Calu3 (cell line): ENCODE measurements around the gene ASRGL1. TPM values are rescaled to one million over a fixed set of nuclear protein-coding genes. Genes with fewer than 3 reads are reported as not detected.
"Not testable (repeated sequence)": the region's sequence is repeated elsewhere in the genome, so short reads cannot be mapped to it uniquely, and the experiment has no call there.

ENCODE experiments used
- BruUV-seq: library from RNA; stranded (reverse); fragments of 400-500 nt; replicated peaks from 2 replicates; lab custom pipeline; 2021; lab: Mats Ljungman, UMichigan
- CTCF ChIA-PET: fragments of 300-600 bp; sonication (Branson Sonifier 250); formaldehyde crosslinking; loops from one replicate; lab custom pipeline; 2022; ENCODE audit warnings: antibody characterized with exemption; lab: Charles Lee
- DNase-seq: peaks from one replicate; pipeline ENCODE4 v3.0.0; 2022
- H3K27ac Mint-ChIP-seq: one replicate; pipeline ENCODE4 v1.8.0; 2022; ENCODE audit warnings: mixed read lengths; ENCODE audit not compliant: unreplicated experiment
- H3K27me3 Mint-ChIP-seq: one replicate; pipeline ENCODE4 v1.8.0; 2022; ENCODE audit warnings: mixed read lengths; ENCODE audit not compliant: unreplicated experiment
- H3K36me3 Mint-ChIP-seq: one replicate; pipeline ENCODE4 v1.8.0; 2022; ENCODE audit warnings: mild to moderate bottlenecking, moderate library complexity, mixed read lengths; ENCODE audit not compliant: insufficient read depth, unreplicated experiment
- H3K4me1 Mint-ChIP-seq: one replicate; pipeline ENCODE4 v1.8.0; 2022; ENCODE audit warnings: mild to moderate bottlenecking, low read depth, mixed read lengths; ENCODE audit not compliant: unreplicated experiment
- H3K4me3 Mint-ChIP-seq: one replicate; pipeline ENCODE4 v1.8.0; 2022; ENCODE audit warnings: mild to moderate bottlenecking, low read depth, moderate library complexity, mixed read lengths; ENCODE audit not compliant: unreplicated experiment
- H3K9me3 Mint-ChIP-seq: one replicate; pipeline ENCODE4 v1.8.0; 2022; ENCODE audit warnings: low read depth, mixed read lengths; ENCODE audit not compliant: unreplicated experiment
- CTCF ChIP-seq: fragments of 200-600 bp; IDR thresholded peaks from one replicate; pipeline ENCODE4 v1.8.0; 2022; ENCODE audit warnings: antibody characterized with exemption; ENCODE audit not compliant: unreplicated experiment
- intact Hi-C: fragments of 100-400 bp; cut with micrococcal nuclease; formaldehyde crosslinking; loops from one replicate; pipeline ENCODE4 v1.10.0; 2022; ENCODE audit not compliant: unreplicated experiment
- total RNA-seq: library from RNA; stranded (reverse); gene quantifications from 2 replicates; pipeline ENCODE4 v1.2.3, GENCODE V29; 2022

Gene ASRGL1
- total RNA-seq, 1 experiment from 2014 or later = 30.3 TPM

GRCh38 chr11:62372871-62373270 lies 35.6 kb downstream of the ASRGL1 start:
- Mint-ChIP-seq H3K27ac (no peak overlapping the region), H3K4me1 (no peaks in the 10 kb centered on the region), H3K9me3 (no peaks in the 10 kb centered on the region), H3K36me3 (no peaks in the 10 kb centered on the region), H3K27me3 (no peaks in the 10 kb centered on the region), H3K4me3 (no peak overlapping the region)
- CTCF ChIA-PET = no interaction called here
- intact Hi-C loops = no loop called here
- no peak for DNase-seq
- TF ChIP-seq CTCF = no peak
- no TSS peak for BruUV-seq

GRCh38 chr11:62373464-62374119 lies 36.3 kb downstream of the ASRGL1 start:
- BruUV-seq = no TSS peak
- no peak for TF ChIP-seq CTCF
- intact Hi-C loops = no loop called here
- Mint-ChIP-seq H3K27ac (no peak overlapping the region), H3K4me1 (no peaks in the 10 kb centered on the region), H3K4me3 (no peak overlapping the region), H3K36me3 (no peaks in the 10 kb centered on the region), H3K9me3 (no peaks in the 10 kb centered on the region), H3K27me3 (no peaks in the 10 kb centered on the region)
- CTCF ChIA-PET = no interaction called here
- no peak for DNase-seq

- CTCF ChIA-PET = interaction anchor here (0.6 kb wide), 1 partner anchor 119 kb away, joined by 5 read pairs; no protein-coding TSS in a partner anchor
- Mint-ChIP-seq H3K27ac (no peak overlapping the region), H3K9me3 (no peaks in the 10 kb centered on the region), H3K4me1 (no peaks in the 10 kb centered on the region), H3K27me3 (no peaks in the 10 kb centered on the region), H3K4me3 (no peak overlapping the region), H3K36me3 (no peaks in the 10 kb centered on the region)
- no peak for DNase-seq
- intact Hi-C loops = loop anchor here (5.0 kb wide), 2 partner anchors 32 to 142 kb away; no protein-coding TSS in a partner anchor
- TF ChIP-seq CTCF = no peak
- BruUV-seq = no TSS peak
These were observed 37.6 kb downstream of the ASRGL1 start for GRCh38 chr11:62374801-62375200.

GRCh38 chr11:62378459-62379063 lies 41.3 kb downstream of the ASRGL1 start:
- H3K36me3 Mint-ChIP-seq, H3K4me3 Mint-ChIP-seq, H3K27ac Mint-ChIP-seq, H3K9me3 Mint-ChIP-seq, H3K27me3 Mint-ChIP-seq, CTCF ChIA-PET, BruUV-seq: not testable (repeated sequence)
- peaks cover 19% of the 10 kb centered on the region for H3K4me1 Mint-ChIP-seq
- intact Hi-C loops = loop anchor here (1.0 to 5.0 kb wide), 4 partner anchors 36 to 207 kb away; no protein-coding TSS in a partner anchor
- peak; percentile 50 for TF ChIP-seq CTCF
- peak; percentile 43 for DNase-seq

- H3K4me3 Mint-ChIP-seq, H3K27ac Mint-ChIP-seq, H3K9me3 Mint-ChIP-seq, CTCF ChIA-PET, H3K36me3 Mint-ChIP-seq, DNase-seq, H3K27me3 Mint-ChIP-seq, BruUV-seq: not testable (repeated sequence)
- intact Hi-C loops = loop anchor here (2.0 to 5.0 kb wide), 3 partner anchors 37 to 163 kb away; no protein-coding TSS in a partner anchor
- H3K4me1 Mint-ChIP-seq = peaks cover 19% of the 10 kb centered on the region
These were observed 42.3 kb downstream of the ASRGL1 start for GRCh38 chr11:62379586-62379985.
